Mucosa of descending colon (tissue), 3 donors: ENCODE measurements around the gene FAM209A. TPM values are rescaled to one million over a fixed set of nuclear protein-coding genes. Genes with fewer than 3 reads are reported as not detected.

ENCODE experiments used
- ATAC-seq: fragments of 200-7000 bp; cut with Tn5 transposase; one replicate; pipeline ENCODE4 v1.9.1; 2020; ENCODE audit warnings: mild to moderate bottlenecking, moderate library complexity
- DNase-seq, 3 donors: peaks; one replicate each; pipeline ENCODE4 v3.0.0-alpha.2; 2020
- H3K36me3 ChIP-seq: fragments of 200-600 bp; one replicate; pipeline ENCODE4 v1.8.0; 2021; ENCODE audit warnings: low read depth, mild to moderate bottlenecking
- H3K4me1 ChIP-seq: fragments of 200-600 bp; one replicate; pipeline ENCODE4 v1.8.0; 2021; ENCODE audit warnings: low read depth, mild to moderate bottlenecking
- H3K4me3 ChIP-seq: fragments of 200-600 bp; one replicate; pipeline ENCODE4 v1.8.0; 2021; ENCODE audit warnings: mild to moderate bottlenecking
- H3K9me3 ChIP-seq: fragments of 200-600 bp; one replicate; pipeline ENCODE4 v1.8.0; 2021; ENCODE audit warnings: mild to moderate bottlenecking
- CTCF ChIP-seq: fragments of 200-600 bp; IDR thresholded peaks from one replicate; pipeline ENCODE4 v1.8.0; 2022; ENCODE audit warnings: antibody characterized with exemption, mild to moderate bottlenecking
- intact Hi-C, 2 donors: fragments of 100-400 bp; cut with DNase I in 1 of 2; cut with micrococcal nuclease in 1 of 2; formaldehyde crosslinking; loops; one replicate each; pipeline versions ENCODE4 v1.11.0 to v1.11.1; 2022; cut with DNase I, micrococcal nuclease
- total RNA-seq, 3 donors: library from RNA; stranded (reverse); fragmentation: NEBNext Ultra II Directional in 2 of 3; extraction: Animal tissue kit (Norgen Biotek cat#: 25700) in 2 of 3; gene quantifications; one replicate each; pipeline versions ENCODE4 v1.2.1 to v1.2.4, GENCODE V29; 2021 to 2023
- donor health status: DM: no; HTN: no; CAD: no; lungs with moderate emphysema.
- donor health status: DM: no; HTN: no; CAD: no.
- donor health status: DM: no; HTN: yes; CAD: no.

Gene FAM209A
- total RNA-seq, 3 donors from 2014 or later = 0.32 to 0.77 (median 0.44) TPM

GRCh38 chr20:56504373-56505005 lies 20.1 kb upstream of the FAM209A start:
- Histone ChIP-seq H3K4me3 (no peak overlapping the region), H3K36me3 (no peaks in the 10 kb centered on the region), H3K9me3 (no peaks in the 10 kb centered on the region), H3K4me1 (no peaks in the 10 kb centered on the region)
- ATAC-seq = no peak
- intact Hi-C loops = no loop called here
- TF ChIP-seq CTCF = no peak
- DNase-seq = no peak

- DNase-seq (no peak), ATAC-seq (no peak)
- no peak overlapping the region for H3K4me3 ChIP-seq
- intact Hi-C loops = no loop called here
- no peaks in the 10 kb centered on the region for H3K4me1 ChIP-seq
- H3K9me3 ChIP-seq = no peaks in the 10 kb centered on the region
- TF ChIP-seq CTCF = no peak
- H3K36me3 ChIP-seq = no peaks in the 10 kb centered on the region
Observed at GRCh38 chr20:56506103-56506502, 18.4 kb upstream of the FAM209A start.

GRCh38 chr20:56511926-56512325 lies 12.6 kb upstream of the FAM209A start:
- ATAC-seq = no peak
- H3K9me3 ChIP-seq = no peaks in the 10 kb centered on the region
- no peaks in the 10 kb centered on the region for H3K36me3 ChIP-seq

GRCh38 chr20:56513161-56514150 lies 11.1 kb upstream of the FAM209A start:
- H3K4me1 ChIP-seq = no peaks in the 10 kb centered on the region
- no peak for TF ChIP-seq CTCF
- H3K4me3 ChIP-seq = no peak overlapping the region
- ATAC-seq (no peak), DNase-seq (no peak)
- peaks cover 10% of the 10 kb centered on the region for H3K36me3 ChIP-seq
- no peaks in the 10 kb centered on the region for H3K9me3 ChIP-seq
- intact Hi-C loops = no loop called here

More at GRCh38 chr20:56511926-56512325, 12.6 kb upstream of the FAM209A start:
- intact Hi-C loops = no loop called here
- H3K4me3 ChIP-seq = no peak overlapping the region
- TF ChIP-seq CTCF = no peak
- no peak for DNase-seq
- no peaks in the 10 kb centered on the region for H3K4me1 ChIP-seq

- intact Hi-C loops = no loop called here
- Histone ChIP-seq H3K9me3 (peaks cover 22% of the 10 kb centered on the region), H3K4me3 (no peak overlapping the region), H3K4me1 (no peaks in the 10 kb centered on the region), H3K36me3 (peaks cover 21% of the 10 kb centered on the region)
- DNase-seq (no peak), ATAC-seq (no peak)
- no peak for TF ChIP-seq CTCF
Observed at GRCh38 chr20:56516631-56517030, 7.9 kb upstream of the FAM209A start.
